Fibroblast of lung (primary cell): ENCODE data around the gene DDX27. TPM values are rescaled to one million over a fixed set of nuclear protein-coding genes. Genes with fewer than 3 reads are reported as not detected.

ENCODE experiments used
- DNase-seq, 2 donors: peaks; one replicate each; pipeline versions ENCODE4 v3.0.0 to v3.0.0-alpha.2; 2010; ENCODE audit warnings: low read depth in 2 of 2
- H2AFZ ChIP-seq: 2 replicates; pipeline ENCODE4 v1.5.1; 2012; ENCODE audit warnings: low read length, control low read depth, inconsistent platforms
- H3K27ac ChIP-seq: 2 replicates; pipeline ENCODE4 v1.5.1; 2011; ENCODE audit warnings: low read length, control low read depth; ENCODE audit not compliant: insufficient read depth
- H3K27me3 ChIP-seq: 2 replicates; pipeline ENCODE4 v1.5.1; 2011; ENCODE audit warnings: mild to moderate bottlenecking, low read length; ENCODE audit not compliant: control insufficient read depth, insufficient read depth
- H3K36me3 ChIP-seq: 2 replicates; pipeline ENCODE4 v1.5.1; 2011; ENCODE audit warnings: low read length; ENCODE audit not compliant: control insufficient read depth, insufficient read depth
- H3K4me1 ChIP-seq: 2 replicates; pipeline ENCODE4 v1.5.1; 2011; ENCODE audit warnings: low read length; ENCODE audit not compliant: control insufficient read depth, insufficient read depth; ENCODE audit errors: extremely low read depth
- H3K4me2 ChIP-seq: 2 replicates; pipeline ENCODE4 v1.5.1; 2011; ENCODE audit warnings: low read length, control low read depth; ENCODE audit not compliant: insufficient read depth; ENCODE audit errors: extremely low read depth
- H3K4me3 ChIP-seq, 4 experiments: fragments of 200-600 bp in 1 of 4; sonication (generic) in 1 of 4; replicated peaks in 1 of 4; 2 replicates each; pipeline ENCODE4 v1.5.1; 2011 to 2016; ENCODE audit warnings: low read length in 4 of 4, low read depth in 3 of 4, mild to moderate bottlenecking in 3 of 4, control low read depth in 2 of 4, inconsistent platforms in 1 of 4, mixed read lengths in 1 of 4; ENCODE audit not compliant: insufficient read depth in 1 of 4; ENCODE audit errors: control extremely low read depth in 1 of 4
- H3K79me2 ChIP-seq: 2 replicates; pipeline ENCODE4 v1.5.1; 2012; ENCODE audit warnings: mild to moderate bottlenecking, low read length, inconsistent platforms; ENCODE audit not compliant: control insufficient read depth, insufficient read depth
- H3K9ac ChIP-seq: 2 replicates; pipeline ENCODE4 v1.5.1; 2011; ENCODE audit warnings: mild to moderate bottlenecking, low read length, control low read depth; ENCODE audit not compliant: insufficient read depth
- H3K9me3 ChIP-seq: 2 replicates; pipeline ENCODE4 v1.5.1; 2012; ENCODE audit warnings: low read depth, low read length; ENCODE audit not compliant: control insufficient read depth, insufficient read depth
- H4K20me1 ChIP-seq: 2 replicates; pipeline ENCODE4 v1.5.1; 2011; ENCODE audit warnings: low read length; ENCODE audit not compliant: control insufficient read depth, insufficient read depth; ENCODE audit errors: extremely low read depth
- CTCF ChIP-seq, 2 donors: IDR thresholded peaks in 1 of 2; conservative IDR thresholded peaks in 1 of 2; 1 replicate in 1 of 2; 2 replicates in 1 of 2; pipeline ENCODE4 v1.5.1; 2011 to 2012; ENCODE audit warnings: low read length in 2 of 2, control low read depth in 1 of 2, inconsistent platforms in 1 of 2, low read depth in 1 of 2, mild to moderate bottlenecking in 1 of 2
- EZH2 ChIP-seq: IDR thresholded peaks from 2 replicates; pipeline ENCODE4 v1.5.1; 2012; ENCODE audit warnings: low read length, control low read depth, mild to moderate bottlenecking; ENCODE audit errors: missing control alignments
- polyA plus RNA-seq, 2 donors: library from polyadenylated mRNA; depleted of rRNA in 1 of 2; stranded (reverse) in 1 of 2; unstranded in 1 of 2; fragments of >200 nt; gene quantifications; 2 replicates each; pipeline ENCODE4 v1.2.1, GENCODE V29; 2011 to 2012; ENCODE audit warnings: missing spikeins in 1 of 2
- total RNA-seq: library from RNA; depleted of rRNA; stranded (reverse); fragments of >200 nt; gene quantifications from 2 replicates; pipeline ENCODE4 v1.2.1, GENCODE V29; 2014

The DDX27 gene
- total and polyA plus RNA-seq, 2 donors (not counting 1 experiment from before 2014, with no cell fraction given): 24.7 to 32.5 TPM

GRCh38 chr20:49199729-49200293 is 19.4 kb upstream of the DDX27 start:
- Histone ChIP-seq H3K9ac (no peak overlapping the region), H3K79me2 (no peaks in the 10 kb centered on the region), H3K36me3 (no peaks in the 10 kb centered on the region), H3K4me2 (no peak overlapping the region), H3K9me3 (no peaks in the 10 kb centered on the region), H3K27ac (no peak overlapping the region), H3K27me3 (no peaks in the 10 kb centered on the region), H3K4me3 (no peak overlapping the region), H3K4me1 (no peaks in the 10 kb centered on the region), H4K20me1 (no peaks in the 10 kb centered on the region), H2AFZ (no peak overlapping the region)
- TF ChIP-seq CTCF (conservative IDR thresholded peaks at IDR 0.05 in 1 of 2, IDR thresholded peaks at IDR 0.05 in 1 of 2; ENCODE audit: low read depth in 1 of 2, low read length in 2 of 2): no peak
- no peak for TF ChIP-seq EZH2
- no peak for DNase-seq

- no peak overlapping the region for H3K9ac ChIP-seq
- H3K27ac ChIP-seq: no peak overlapping the region
- no peaks in the 10 kb centered on the region for H3K4me1 ChIP-seq
- H4K20me1 ChIP-seq: no peaks in the 10 kb centered on the region
- H3K9me3 ChIP-seq: no peaks in the 10 kb centered on the region
- no peak for TF ChIP-seq CTCF (conservative IDR thresholded peaks at IDR 0.05 in 1 of 2, IDR thresholded peaks at IDR 0.05 in 1 of 2; ENCODE audit: low read depth in 1 of 2, low read length in 2 of 2)
- no peak for TF ChIP-seq EZH2
- no peaks in the 10 kb centered on the region for H3K79me2 ChIP-seq
- H3K27me3 ChIP-seq: no peaks in the 10 kb centered on the region
- no peak overlapping the region for H3K4me2 ChIP-seq
- H3K36me3 ChIP-seq: no peaks in the 10 kb centered on the region
- no peak overlapping the region for H2AFZ ChIP-seq
- no peak for DNase-seq
- no peak overlapping the region for H3K4me3 ChIP-seq
Measured at GRCh38 chr20:49203011-49203410, 16.2 kb upstream of the DDX27 start.

GRCh38 chr20:49203746-49204145 is 15.5 kb upstream of the DDX27 start:
- Histone ChIP-seq H3K4me3 (no peak overlapping the region), H3K4me1 (no peaks in the 10 kb centered on the region), H2AFZ (no peak overlapping the region), H3K4me2 (no peak overlapping the region), H3K9ac (no peak overlapping the region), H3K27me3 (no peaks in the 10 kb centered on the region), H3K27ac (no peak overlapping the region), H3K36me3 (no peaks in the 10 kb centered on the region), H3K79me2 (no peaks in the 10 kb centered on the region), H3K9me3 (no peaks in the 10 kb centered on the region), H4K20me1 (no peaks in the 10 kb centered on the region)
- TF ChIP-seq CTCF (conservative IDR thresholded peaks at IDR 0.05 in 1 of 2, IDR thresholded peaks at IDR 0.05 in 1 of 2; ENCODE audit: low read depth in 1 of 2, low read length in 2 of 2): no peak
- TF ChIP-seq EZH2: no peak
- no peak for DNase-seq
